ENCODE results near the gene LENG8.

DNA sequence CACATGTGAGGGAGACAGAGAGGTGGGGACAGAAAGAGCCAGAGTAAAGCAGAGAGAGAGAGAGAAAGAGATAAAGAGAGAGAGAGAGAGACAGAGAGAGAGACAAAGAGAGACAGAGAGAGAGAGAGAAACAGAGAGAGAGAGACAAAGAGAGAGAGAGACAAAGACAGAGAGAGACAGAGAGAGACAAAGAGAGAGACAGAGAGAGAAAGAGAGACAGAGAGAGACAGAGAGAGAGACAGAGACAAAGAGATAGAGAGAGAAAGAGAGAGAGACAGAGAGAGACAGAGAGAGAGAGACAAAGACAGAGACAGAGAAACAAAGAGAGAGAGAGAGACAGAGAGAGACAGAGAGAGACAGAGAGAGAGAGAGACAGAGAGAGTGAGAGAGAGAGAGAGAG is 38.0 kb upstream of the LENG8 start:
- no peak for TF ChIP-seq EZH2 (IDR thresholded peaks at IDR 0.05)
- no peak for TF ChIP-seq POLR2AphosphoS5 (IDR thresholded peaks at IDR 0.05; ENCODE audit: borderline replicate concordance, low read depth, low read length)

Measured in SK-N-MC (cell line).